ENCODE measurements around the gene F8A1. TPM values are rescaled to one million over a fixed set of nuclear protein-coding genes. Genes with fewer than 3 reads are reported as not detected.
"Not testable (repeated sequence)": the region's sequence is repeated elsewhere in the genome, so short reads cannot be mapped to it uniquely, and the experiment has no call there.

F8A1 gene
- 10 to 100 TPM; 44.3 to 64.1 (median 54.8) TPM for total RNA-seq

- H3K36me3 Mint-ChIP-seq (ENCODE audit: insufficient read depth); H3K4me3 Mint-ChIP-seq; H3K9me3 Mint-ChIP-seq; H3K4me1 Mint-ChIP-seq (ENCODE audit: low read depth); H3K27me3 Mint-ChIP-seq (ENCODE audit: low read depth): not testable (repeated sequence)
- ATAC-seq (peak; percentile 84 to 86), DNase-seq (peak; percentile 7)
These were observed at the start of gene F8A1 for GRCh38 chrX:154886069-154886788. F8A1 (plus strand) TSS chrX:154886355; CDS start chrX:154886375, 20 bp downstream.

GRCh38 chrX:154840856-154841255, 45.3 kb upstream of the F8A1 start:
- DNase-seq (no peak), ATAC-seq (no peak)
- H3K4me3 Mint-ChIP-seq, result no peak overlapping the region
- H3K9me3 Mint-ChIP-seq, result no peaks in the 10 kb centered on the region
- no peaks in the 10 kb centered on the region for H3K4me1 Mint-ChIP-seq (ENCODE audit: low read depth)
- H3K36me3 Mint-ChIP-seq (ENCODE audit: insufficient read depth), result no peaks in the 10 kb centered on the region
- H3K27me3 Mint-ChIP-seq (ENCODE audit: low read depth), result no peaks in the 10 kb centered on the region

DNA sequence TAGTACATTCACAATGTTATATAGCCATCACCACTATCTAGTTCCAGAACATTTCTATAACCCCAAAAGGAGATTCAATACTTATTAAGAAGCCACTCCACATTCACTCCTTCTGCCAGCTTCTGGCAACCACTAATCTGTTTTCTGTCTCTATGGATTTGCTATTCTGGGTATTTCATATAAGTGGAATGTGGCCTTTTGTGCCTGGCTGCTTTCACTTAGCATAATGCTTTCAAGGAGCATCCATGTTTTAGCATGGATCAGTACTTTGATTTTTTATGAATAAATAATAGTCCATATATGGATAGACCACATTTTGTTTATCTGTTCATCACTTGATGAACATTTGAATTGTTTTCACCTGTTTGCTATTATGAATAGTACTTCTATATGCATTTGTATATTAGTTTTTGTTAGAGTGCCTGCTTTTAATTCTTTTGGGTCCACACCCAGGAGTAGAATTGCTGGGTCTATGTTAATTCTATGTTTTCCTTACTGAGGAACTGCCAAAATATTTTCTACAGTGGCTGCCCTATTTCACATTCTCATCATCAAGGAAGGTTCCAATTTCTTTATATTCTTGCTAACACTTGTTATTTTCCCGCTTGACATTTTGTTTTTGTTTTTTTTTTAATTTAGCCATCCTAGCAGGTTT, 35.1 kb upstream of the F8A1 start:
- ATAC-seq (no peak), DNase-seq (no peak)
- Mint-ChIP-seq H3K4me3 (no peak overlapping the region), H3K27me3 (ENCODE audit: low read depth) (no peaks in the 10 kb centered on the region), H3K4me1 (ENCODE audit: low read depth) (no peaks in the 10 kb centered on the region), H3K9me3 (no peaks in the 10 kb centered on the region), H3K36me3 (ENCODE audit: insufficient read depth) (peaks cover 3% of the 10 kb centered on the region)

- ATAC-seq, result no peak
- no peaks in the 10 kb centered on the region for H3K9me3 Mint-ChIP-seq
- DNase-seq, result no peak
- H3K4me3 Mint-ChIP-seq, result no peak overlapping the region
- H3K27me3 Mint-ChIP-seq (ENCODE audit: low read depth), result no peaks in the 10 kb centered on the region
- no peaks in the 10 kb centered on the region for H3K4me1 Mint-ChIP-seq (ENCODE audit: low read depth)
- peaks cover 7% of the 10 kb centered on the region for H3K36me3 Mint-ChIP-seq (ENCODE audit: insufficient read depth)
These were observed 30.9 kb upstream of the F8A1 start for GRCh38 chrX:154855256-154855655.

- H3K4me1 Mint-ChIP-seq (ENCODE audit: low read depth); DNase-seq; H3K27me3 Mint-ChIP-seq (ENCODE audit: low read depth); H3K4me3 Mint-ChIP-seq; ATAC-seq; H3K36me3 Mint-ChIP-seq (ENCODE audit: insufficient read depth): not testable (repeated sequence)
- H3K9me3 Mint-ChIP-seq, result peaks cover 15% of the 10 kb centered on the region
These were observed 17.6 kb upstream of the F8A1 start for GRCh38 chrX:154868522-154868921.

- DNase-seq (no peak), ATAC-seq (no peak)
- peaks cover 5% of the 10 kb centered on the region for H3K9me3 Mint-ChIP-seq
- no peaks in the 10 kb centered on the region for H3K27me3 Mint-ChIP-seq (ENCODE audit: low read depth)
- no peak overlapping the region for H3K4me3 Mint-ChIP-seq
- H3K4me1 Mint-ChIP-seq (ENCODE audit: low read depth), result no peaks in the 10 kb centered on the region
- H3K36me3 Mint-ChIP-seq (ENCODE audit: insufficient read depth), result no peaks in the 10 kb centered on the region
These were observed 12.8 kb upstream of the F8A1 start for GRCh38 chrX:154873329-154873728.

- not testable (repeated sequence) for H3K4me1 Mint-ChIP-seq (ENCODE audit: low read depth); H3K36me3 Mint-ChIP-seq (ENCODE audit: insufficient read depth); DNase-seq; H3K9me3 Mint-ChIP-seq; H3K27me3 Mint-ChIP-seq (ENCODE audit: low read depth); H3K4me3 Mint-ChIP-seq
- peak in 1 of 2 donors; percentile 21 for ATAC-seq
These were observed 2.1 kb upstream of the F8A1 start for GRCh38 chrX:154884069-154884468.

DNA sequence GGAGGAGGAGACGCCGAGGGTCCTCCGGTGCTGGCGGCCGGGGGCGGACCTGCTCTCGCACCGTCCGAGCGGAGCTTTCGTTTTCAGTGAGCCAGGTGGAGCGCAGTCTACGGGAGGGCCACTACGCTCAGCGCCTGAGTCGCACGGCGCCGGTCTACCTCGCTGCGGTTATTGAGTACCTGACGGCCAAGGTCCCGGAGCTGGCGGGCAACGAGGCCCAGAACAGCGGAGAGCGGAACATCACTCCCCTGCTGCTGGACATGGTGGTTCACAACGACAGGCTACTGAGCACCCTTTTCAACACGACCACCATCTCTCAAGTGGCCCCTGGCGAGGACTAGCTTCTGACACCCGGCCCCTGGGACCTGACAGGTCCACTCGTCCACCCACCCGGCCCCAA, 1.1 kb upstream of the F8A1 start:
- not testable (repeated sequence) for H3K9me3 Mint-ChIP-seq; H3K36me3 Mint-ChIP-seq (ENCODE audit: insufficient read depth); H3K4me3 Mint-ChIP-seq; ATAC-seq; H3K27me3 Mint-ChIP-seq (ENCODE audit: low read depth); DNase-seq; H3K4me1 Mint-ChIP-seq (ENCODE audit: low read depth)

GRCh38 chrX:154885549-154885948, 606 bp upstream of the F8A1 start:
- not testable (repeated sequence) for DNase-seq, H3K4me3 Mint-ChIP-seq

DNA sequence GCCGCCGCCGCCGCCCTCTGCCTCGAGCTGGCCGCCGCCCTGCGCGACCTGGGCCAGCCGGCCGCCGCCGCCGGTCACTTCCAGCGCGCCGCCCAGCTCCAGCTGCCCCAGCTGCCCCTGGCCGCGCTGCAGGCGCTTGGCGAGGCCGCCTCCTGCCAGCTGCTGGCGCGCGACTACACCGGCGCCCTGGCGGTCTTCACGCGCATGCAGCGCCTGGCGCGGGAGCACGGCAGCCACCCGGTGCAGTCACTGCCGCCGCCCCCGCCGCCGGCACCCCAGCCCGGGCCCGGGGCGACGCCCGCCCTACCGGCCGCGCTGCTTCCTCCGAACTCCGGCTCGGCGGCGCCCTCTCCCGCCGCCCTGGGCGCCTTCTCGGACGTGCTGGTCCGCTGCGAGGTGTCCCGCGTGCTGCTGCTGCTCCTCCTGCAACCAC, 650 bp downstream of the F8A1 start:
- not testable (repeated sequence) for H3K9me3 Mint-ChIP-seq; H3K4me1 Mint-ChIP-seq (ENCODE audit: low read depth); H3K4me3 Mint-ChIP-seq; DNase-seq; H3K36me3 Mint-ChIP-seq (ENCODE audit: insufficient read depth); H3K27me3 Mint-ChIP-seq (ENCODE audit: low read depth)
- ATAC-seq, result peak; percentile 68

More at GRCh38 chrX:154885549-154885948, 606 bp upstream of the F8A1 start:
- H3K27me3 Mint-ChIP-seq (ENCODE audit: low read depth); H3K36me3 Mint-ChIP-seq (ENCODE audit: insufficient read depth); H3K9me3 Mint-ChIP-seq; ATAC-seq; H3K4me1 Mint-ChIP-seq (ENCODE audit: low read depth): not testable (repeated sequence)

DNA sequence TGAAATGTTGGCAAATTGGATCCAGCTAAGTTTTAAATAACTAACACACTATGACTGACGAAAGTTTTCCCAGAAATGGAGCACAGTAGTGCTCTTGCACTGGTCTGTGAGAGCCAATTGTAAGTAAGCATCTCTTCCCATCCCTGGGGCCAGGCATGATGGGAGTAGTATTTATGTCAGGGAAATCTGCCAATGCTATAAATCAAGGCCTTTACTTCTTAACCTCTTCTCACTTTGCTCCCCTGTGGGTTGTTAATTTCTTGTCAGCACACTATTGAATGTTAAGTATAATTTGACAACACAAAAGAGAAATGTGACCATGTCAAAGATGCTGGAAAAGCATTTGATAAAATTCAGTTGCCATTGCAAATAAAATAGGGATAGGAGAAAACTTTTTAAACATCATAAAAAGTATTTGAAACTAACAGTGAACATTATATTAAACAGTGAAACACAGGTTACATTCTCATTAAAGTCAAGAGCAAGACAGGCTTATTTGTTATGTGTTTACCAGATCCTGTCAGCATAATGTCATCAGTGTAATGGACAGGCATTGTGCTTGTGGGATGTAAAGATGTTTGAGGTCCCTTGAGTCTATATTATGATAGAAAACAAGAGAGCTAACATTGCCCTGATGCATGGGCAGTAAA, 5.0 kb downstream of the F8A1 start:
- ATAC-seq, result no peak
- Mint-ChIP-seq H3K4me1 (ENCODE audit: low read depth) (peaks cover 11% of the 10 kb centered on the region), H3K9me3 (no peaks in the 10 kb centered on the region), H3K4me3 (no peak overlapping the region), H3K36me3 (ENCODE audit: insufficient read depth) (no peaks in the 10 kb centered on the region), H3K27me3 (ENCODE audit: low read depth) (no peaks in the 10 kb centered on the region)
- no peak for DNase-seq

GRCh38 chrX:154892296-154892695, 6.1 kb downstream of the F8A1 start:
- Mint-ChIP-seq H3K9me3 (no peaks in the 10 kb centered on the region), H3K4me3 (no peak overlapping the region), H3K27me3 (ENCODE audit: low read depth) (no peaks in the 10 kb centered on the region), H3K4me1 (ENCODE audit: low read depth) (peaks cover 11% of the 10 kb centered on the region), H3K36me3 (ENCODE audit: insufficient read depth) (no peaks in the 10 kb centered on the region)
- no peak for DNase-seq
- ATAC-seq, result no peak

DNA sequence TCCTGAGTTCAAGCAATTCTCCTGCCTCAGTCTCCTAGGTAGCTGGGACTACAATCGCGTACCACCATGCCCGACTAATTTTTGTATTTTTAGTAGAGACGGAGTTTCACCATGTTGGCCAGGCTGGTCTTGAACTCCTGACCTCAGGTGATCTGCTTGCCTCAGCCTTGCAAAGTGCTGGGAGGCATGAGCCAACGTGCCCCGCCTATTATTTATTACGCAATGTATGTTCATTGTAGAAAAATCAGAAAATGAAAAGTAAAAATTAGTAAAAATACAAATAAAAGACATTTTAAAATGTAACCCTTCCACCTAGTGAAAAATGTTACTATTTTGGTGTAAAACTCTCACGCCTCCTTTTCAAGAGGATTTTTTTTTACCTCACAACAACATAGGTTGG, 14.2 kb downstream of the F8A1 start:
- Mint-ChIP-seq H3K36me3 (ENCODE audit: insufficient read depth) (no peaks in the 10 kb centered on the region), H3K4me3 (no peak overlapping the region)
- DNase-seq, result no peak

DNA sequence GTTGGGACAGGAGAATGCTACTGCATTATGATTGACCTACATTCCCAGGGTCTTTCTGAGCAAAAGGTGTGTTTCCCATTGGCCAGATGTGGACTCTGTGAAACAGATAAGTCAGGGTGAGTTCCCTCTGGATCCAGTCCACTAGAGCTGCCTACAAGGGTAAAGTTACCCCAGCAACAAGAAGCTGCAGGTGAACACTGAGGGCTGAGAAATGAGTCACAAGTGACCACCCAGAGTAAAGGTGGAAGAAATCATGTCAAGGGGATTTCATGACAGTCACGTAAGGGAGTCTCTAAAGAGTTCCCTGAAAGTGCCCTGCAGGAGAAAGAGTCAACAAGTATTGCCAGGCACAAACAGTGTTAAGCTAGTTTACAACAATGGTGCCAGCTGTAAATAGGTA, 16.3 kb downstream of the F8A1 start:
- no peaks in the 10 kb centered on the region for H3K4me1 Mint-ChIP-seq (ENCODE audit: low read depth)

More for the DNA sequence above, 14.2 kb downstream of the F8A1 start:
- Mint-ChIP-seq H3K27me3 (ENCODE audit: low read depth) (peaks cover 4% of the 10 kb centered on the region), H3K4me1 (ENCODE audit: low read depth) (no peaks in the 10 kb centered on the region), H3K9me3 (no peaks in the 10 kb centered on the region)
- ATAC-seq, result no peak

GRCh38 chrX:154908821-154909220, 22.7 kb downstream of the F8A1 start:
- Mint-ChIP-seq H3K36me3 (ENCODE audit: insufficient read depth) (no peaks in the 10 kb centered on the region), H3K27me3 (ENCODE audit: low read depth) (peaks cover 5% of the 10 kb centered on the region)
- ATAC-seq, result no peak

More for the DNA sequence above, 16.3 kb downstream of the F8A1 start:
- Mint-ChIP-seq H3K36me3 (ENCODE audit: insufficient read depth) (no peaks in the 10 kb centered on the region), H3K9me3 (no peaks in the 10 kb centered on the region), H3K4me3 (no peak overlapping the region), H3K27me3 (ENCODE audit: low read depth) (peaks cover 4% of the 10 kb centered on the region)
- ATAC-seq (no peak), DNase-seq (no peak)

More at GRCh38 chrX:154908821-154909220, 22.7 kb downstream of the F8A1 start:
- Mint-ChIP-seq H3K4me1 (ENCODE audit: low read depth) (no peaks in the 10 kb centered on the region), H3K9me3 (no peaks in the 10 kb centered on the region), H3K4me3 (no peak overlapping the region)
- no peak for DNase-seq
